ENCODE measurements around the gene DDX41. TPM values are rescaled to one million over a fixed set of nuclear protein-coding genes. Genes with fewer than 3 reads are reported as not detected.

DDX41 gene
- total and polyA plus RNA-seq, 2 experiments from 2014 or later: 67.9 to 117 TPM

GRCh38 chr5:177553671-177554429 lies 37.1 kb upstream of the DDX41 start:
- Histone ChIP-seq H3K36me3 (ENCODE audit: low read depth) (0 out of 2 replicates have a peak, but pooled peaks cover 4% of the 10 kb centered on the region), H3K4me1 (ENCODE audit: insufficient read depth) (peaks cover 16% of the 10 kb centered on the region), H4K20me1 (ENCODE audit: insufficient read depth) (peaks cover 5% of the 10 kb centered on the region), H3K4me2 (ENCODE audit: unreplicated experiment) (peak overlapping the region; percentile 98), H3K4me3 (peak overlapping the region; percentile 91), H3K27ac (peak overlapping the region; percentile 60), H3K79me2 (ENCODE audit: insufficient read depth) (peaks cover 57% of the 10 kb centered on the region), H3K9me2 (ENCODE audit: insufficient read depth) (no peaks in the 10 kb centered on the region), H3K9me3 (ENCODE audit: low read depth) (no peaks in the 10 kb centered on the region), H3K27me3 (replicated peaks; ENCODE audit: insufficient read depth) (no peaks in the 10 kb centered on the region), H3F3A (ENCODE audit: insufficient read depth) (peaks cover 16% of the 10 kb centered on the region), H2AFZ (peak overlapping the region; percentile 55), H3K9ac (peak overlapping the region; percentile 83)
- DNase-seq: peak; percentile 59
- no peak for TF ChIP-seq EZH2phosphoT487 (IDR thresholded peaks at IDR 0.05; ENCODE audit: insufficient read depth, low read depth)
- TF ChIP-seq EZH2 (IDR thresholded peaks at IDR 0.05; ENCODE audit: insufficient read depth, poor library complexity, severe bottlenecking): no peak
- in situ Hi-C loops (cut with MboI): no loop called here
- 1 to 2% methylated on average over 31 to 54 of the region's 72 CpGs for WGBS, 2 experiments (ENCODE audit: low coverage in 1 of 2, low lambda C conversion rate in 2 of 2, missing lambda C conversion rate in 2 of 2)

- peaks cover 16% of the 10 kb centered on the region for H3K4me1 ChIP-seq (ENCODE audit: insufficient read depth)
- H3K4me3 ChIP-seq: peak overlapping the region; percentile 91
- H2AFZ ChIP-seq: peak overlapping the region; percentile 55; the same call in 1 of the 2 replicates
- peak; percentile 74 for DNase-seq
- 0 out of 2 replicates have a peak, but pooled peaks cover 4% of the 10 kb centered on the region for H3K36me3 ChIP-seq (ENCODE audit: low read depth)
- H3K27me3 ChIP-seq (replicated peaks; ENCODE audit: insufficient read depth): no peaks in the 10 kb centered on the region
- peak overlapping the region; percentile 98 for H3K4me2 ChIP-seq (ENCODE audit: unreplicated experiment)
- in situ Hi-C loops (cut with MboI): no loop called here
- WGBS, 2 experiments (ENCODE audit: low coverage in 1 of 2, low lambda C conversion rate in 2 of 2, missing lambda C conversion rate in 2 of 2): 25 to 30% methylated on average over 16 of the region's 16 CpGs
- H3K9me2 ChIP-seq (ENCODE audit: insufficient read depth): no peaks in the 10 kb centered on the region
- TF ChIP-seq EZH2 (IDR thresholded peaks at IDR 0.05; ENCODE audit: insufficient read depth, poor library complexity, severe bottlenecking): no peak
- TF ChIP-seq EZH2phosphoT487 (IDR thresholded peaks at IDR 0.05; ENCODE audit: insufficient read depth, low read depth): no peak
- peak overlapping the region; percentile 60 for H3K27ac ChIP-seq
- H3K9me3 ChIP-seq (ENCODE audit: low read depth): no peaks in the 10 kb centered on the region
- H3K9ac ChIP-seq: peak overlapping the region; percentile 83
- peaks cover 8% of the 10 kb centered on the region for H4K20me1 ChIP-seq (ENCODE audit: insufficient read depth)
- peaks cover 25% of the 10 kb centered on the region for H3F3A ChIP-seq (ENCODE audit: insufficient read depth)
- peaks cover 66% of the 10 kb centered on the region for H3K79me2 ChIP-seq (ENCODE audit: insufficient read depth)
Measured at GRCh38 chr5:177552839-177553455, 36.2 kb upstream of the DDX41 start.

- Histone ChIP-seq H3K79me2 (ENCODE audit: insufficient read depth) (peaks cover 74% of the 10 kb centered on the region), H3K4me3 (no peak overlapping the region), H3K4me2 (ENCODE audit: unreplicated experiment) (no peak overlapping the region), H4K20me1 (ENCODE audit: insufficient read depth) (peaks cover 8% of the 10 kb centered on the region), H3K4me1 (ENCODE audit: insufficient read depth) (peaks cover 28% of the 10 kb centered on the region), H3K9me3 (ENCODE audit: low read depth) (no peaks in the 10 kb centered on the region), H2AFZ (no peak overlapping the region), H3K9ac (no peak overlapping the region), H3K27me3 (replicated peaks; ENCODE audit: insufficient read depth) (no peaks in the 10 kb centered on the region), H3K9me2 (ENCODE audit: insufficient read depth) (no peaks in the 10 kb centered on the region), H3K27ac (no peak overlapping the region), H3K36me3 (ENCODE audit: low read depth) (0 out of 2 replicates have a peak, but pooled peaks cover 4% of the 10 kb centered on the region), H3F3A (ENCODE audit: insufficient read depth) (peaks cover 48% of the 10 kb centered on the region)
- 78 to 91% methylated on average over 1 of the region's 1 CpG for WGBS, 2 experiments (ENCODE audit: low coverage in 1 of 2, low lambda C conversion rate in 2 of 2, missing lambda C conversion rate in 2 of 2)
- no peak for TF ChIP-seq EZH2 (IDR thresholded peaks at IDR 0.05; ENCODE audit: insufficient read depth, poor library complexity, severe bottlenecking)
- no peak for TF ChIP-seq EZH2phosphoT487 (IDR thresholded peaks at IDR 0.05; ENCODE audit: insufficient read depth, low read depth)
- in situ Hi-C loops (cut with MboI): no loop called here
- DNase-seq: no peak
Measured at GRCh38 chr5:177550122-177550521, 33.4 kb upstream of the DDX41 start.

- DNase-seq: no peak
- in situ Hi-C loops (cut with MboI): no loop called here
- no peak overlapping the region for H3K9ac ChIP-seq
- 91 to 95% methylated on average over 1 of the region's 1 CpG for whole genome bisulfite sequencing, 2 experiments (ENCODE audit: low coverage in 1 of 2, low lambda C conversion rate in 2 of 2, missing lambda C conversion rate in 2 of 2)
- peaks cover 79% of the 10 kb centered on the region for H3K79me2 ChIP-seq (ENCODE audit: insufficient read depth)
- H3K4me1 ChIP-seq (ENCODE audit: insufficient read depth): peaks cover 44% of the 10 kb centered on the region
- no peaks in the 10 kb centered on the region for H3K27me3 ChIP-seq (replicated peaks; ENCODE audit: insufficient read depth)
- H3K36me3 ChIP-seq (ENCODE audit: low read depth): 0 out of 2 replicates have a peak, but pooled peaks cover 4% of the 10 kb centered on the region
- TF ChIP-seq EZH2 (IDR thresholded peaks at IDR 0.05; ENCODE audit: insufficient read depth, poor library complexity, severe bottlenecking) (no peak), EZH2phosphoT487 (IDR thresholded peaks at IDR 0.05; ENCODE audit: insufficient read depth, low read depth) (no peak)
- H3K4me2 ChIP-seq (ENCODE audit: unreplicated experiment): no peak overlapping the region
- H2AFZ ChIP-seq: no peak overlapping the region
- H3K27ac ChIP-seq: no peak overlapping the region
- H4K20me1 ChIP-seq (ENCODE audit: insufficient read depth): peaks cover 8% of the 10 kb centered on the region
- peaks cover 57% of the 10 kb centered on the region for H3F3A ChIP-seq (ENCODE audit: insufficient read depth)
- H3K4me3 ChIP-seq: no peak overlapping the region
- H3K9me2 ChIP-seq (ENCODE audit: insufficient read depth): peaks cover 3% of the 10 kb centered on the region; the same call in 1 of the 2 replicates
- no peaks in the 10 kb centered on the region for H3K9me3 ChIP-seq (ENCODE audit: low read depth)
Measured at GRCh38 chr5:177548495-177548894, 31.7 kb upstream of the DDX41 start.

All from GM23248 (cell line).